Fibroblast of skin of left biceps (primary cell): ENCODE data around the gene FNDC3B.

Source experiments
- DNase-seq, 2 experiments: peaks; one replicate each; pipeline ENCODE4 v3.0.0-alpha.2; 2013; ENCODE audit warnings: low read depth in 2 of 2

The FNDC3B gene

GRCh38 chr3:172448661-172449465 is 409.5 kb downstream of the FNDC3B start:
- no peak for DNase-seq

- no peak for DNase-seq
Measured at GRCh38 chr3:172449466-172450149, 410.2 kb downstream of the FNDC3B start.
